ENCODE measurements around the gene LRRN4CL. TPM values are rescaled to one million over a fixed set of nuclear protein-coding genes. Genes with fewer than 3 reads are reported as not detected.
A peak's percentile ranks its signal among the peaks of the same experiment; 100 is the strongest.

The LRRN4CL gene
- total RNA-seq, 3 donors from 2014 or later (not counting 1 experiment from before 2014, with no cell fraction given), result not detected

GRCh38 chr11:62724171-62724570, 34.8 kb upstream of the LRRN4CL start:
- H3K27me3 ChIP-seq (ENCODE audit: control insufficient read depth, insufficient read depth, low read length), result no peaks in the 10 kb centered on the region
- Mint-ChIP-seq H3K9me3 (no peaks in the 10 kb centered on the region), H3K27me3 (ENCODE audit: low read depth in 2 of 2) (no peaks in the 10 kb centered on the region), H3K36me3 (peaks cover 41% of the 10 kb centered on the region), H3K4me1 (peaks cover 55 to 64% of the 10 kb centered on the region in 2 donors), H3K27ac (peak overlapping the region; percentile 99), H3K4me3 (peak overlapping the region; percentile 98)
- H3K4me3 ChIP-seq (ENCODE audit: low read length), result no peak overlapping the region
- no peaks in the 10 kb centered on the region for H3K9me3 ChIP-seq (ENCODE audit: control insufficient read depth, insufficient read depth, low read length)
- WGBS (ENCODE audit: insufficient coverage), result 87% methylated on average over 8 of the region's 8 CpGs
- intact Hi-C loops (cut with micrococcal nuclease), result no loop called here
- ATAC-seq, result no peak
- no peak for DNase-seq
- H3K27ac ChIP-seq (ENCODE audit: low read length), result no peak overlapping the region
- peaks cover 54% of the 10 kb centered on the region for H3K36me3 ChIP-seq (ENCODE audit: control insufficient read depth, insufficient read depth, low read length)
- no peak for TF ChIP-seq CTCF (IDR thresholded peaks at IDR 0.05)
- peaks cover 26% of the 10 kb centered on the region for H3K4me1 ChIP-seq (ENCODE audit: control insufficient read depth, insufficient read depth, low read length)

GRCh38 chr11:62721994-62722393, 32.7 kb upstream of the LRRN4CL start:
- Mint-ChIP-seq H3K36me3 (peaks cover 41% of the 10 kb centered on the region), H3K9me3 (no peaks in the 10 kb centered on the region), H3K4me1 (peaks cover 39 to 43% of the 10 kb centered on the region in 2 donors), H3K4me3 (no peak overlapping the region), H3K27ac (peak overlapping the region in 1 of 2 donors; percentile 27), H3K27me3 (ENCODE audit: low read depth in 2 of 2) (no peaks in the 10 kb centered on the region)
- WGBS (ENCODE audit: insufficient coverage), result 98% methylated on average over 7 of the region's 7 CpGs
- Histone ChIP-seq H3K27me3 (ENCODE audit: control insufficient read depth, insufficient read depth, low read length) (no peaks in the 10 kb centered on the region), H3K27ac (ENCODE audit: low read length) (no peak overlapping the region), H3K4me1 (ENCODE audit: control insufficient read depth, insufficient read depth, low read length) (peaks cover 20% of the 10 kb centered on the region), H3K9me3 (ENCODE audit: control insufficient read depth, insufficient read depth, low read length) (no peaks in the 10 kb centered on the region), H3K36me3 (ENCODE audit: control insufficient read depth, insufficient read depth, low read length) (peaks cover 72% of the 10 kb centered on the region), H3K4me3 (ENCODE audit: low read length) (no peak overlapping the region)
- intact Hi-C loops (cut with micrococcal nuclease), result no loop called here
- DNase-seq, result no peak
- no peak for ATAC-seq
- no peak for TF ChIP-seq CTCF (IDR thresholded peaks at IDR 0.05)

- Histone ChIP-seq H3K4me1 (ENCODE audit: control insufficient read depth, insufficient read depth, low read length) (peaks cover 3% of the 10 kb centered on the region), H3K36me3 (ENCODE audit: control insufficient read depth, insufficient read depth, low read length) (peaks cover 94% of the 10 kb centered on the region), H3K27me3 (ENCODE audit: control insufficient read depth, insufficient read depth, low read length) (no peaks in the 10 kb centered on the region), H3K9me3 (ENCODE audit: control insufficient read depth, insufficient read depth, low read length) (no peaks in the 10 kb centered on the region), H3K27ac (ENCODE audit: low read length) (no peak overlapping the region), H3K4me3 (ENCODE audit: low read length) (no peak overlapping the region)
- WGBS (ENCODE audit: insufficient coverage), result 67% methylated on average over 2 of the region's 2 CpGs
- Mint-ChIP-seq H3K4me1 (peaks cover 26 to 27% of the 10 kb centered on the region in 2 donors), H3K9me3 (no peaks in the 10 kb centered on the region), H3K27ac (peak overlapping the region in 1 of 2 donors; percentile 15), H3K27me3 (ENCODE audit: low read depth in 2 of 2) (no peaks in the 10 kb centered on the region), H3K4me3 (no peak overlapping the region), H3K36me3 (peaks cover 49% of the 10 kb centered on the region)
- no peak for TF ChIP-seq CTCF (IDR thresholded peaks at IDR 0.05)
- no peak for DNase-seq
- ATAC-seq, result no peak
- intact Hi-C loops (cut with micrococcal nuclease), result no loop called here
Observed at GRCh38 chr11:62719302-62719978, 30.1 kb upstream of the LRRN4CL start.

- Mint-ChIP-seq H3K27me3 (ENCODE audit: low read depth in 2 of 2) (no peaks in the 10 kb centered on the region), H3K27ac (no peak overlapping the region), H3K9me3 (no peaks in the 10 kb centered on the region), H3K4me1 (peaks cover 11 to 29% of the 10 kb centered on the region in 2 donors), H3K36me3 (peaks cover 28% of the 10 kb centered on the region), H3K4me3 (no peak overlapping the region)
- Histone ChIP-seq H3K27me3 (ENCODE audit: control insufficient read depth, insufficient read depth, low read length) (no peaks in the 10 kb centered on the region), H3K4me1 (ENCODE audit: control insufficient read depth, insufficient read depth, low read length) (no peaks in the 10 kb centered on the region), H3K4me3 (ENCODE audit: low read length) (no peak overlapping the region), H3K27ac (ENCODE audit: low read length) (no peak overlapping the region), H3K9me3 (ENCODE audit: control insufficient read depth, insufficient read depth, low read length) (no peaks in the 10 kb centered on the region), H3K36me3 (ENCODE audit: control insufficient read depth, insufficient read depth, low read length) (peaks cover 82% of the 10 kb centered on the region)
- intact Hi-C loops (cut with micrococcal nuclease), result no loop called here
- ATAC-seq (no peak), DNase-seq (no peak)
- 98% methylated on average over 10 of the region's 11 CpGs for WGBS (ENCODE audit: insufficient coverage)
- no peak for TF ChIP-seq CTCF (IDR thresholded peaks at IDR 0.05)
Observed at GRCh38 chr11:62716816-62717215, 27.5 kb upstream of the LRRN4CL start.

Data from natural killer cell (primary cell).